ENCODE results near the gene CCDC71.

Gene CCDC71

GRCh38 chr3:49166752-49167556, 823 bp upstream of the CCDC71 start:
- DNase-seq: no peak

- no peak for DNase-seq
Measured at GRCh38 chr3:49164983-49165720, 979 bp downstream of the CCDC71 start.

- DNase-seq: no peak
Measured at GRCh38 chr3:49163609-49164008, 2.5 kb downstream of the CCDC71 start.

- no peak for DNase-seq
Measured at GRCh38 chr3:49162751-49163419, 3.2 kb downstream of the CCDC71 start.

- no peak for DNase-seq
Measured at GRCh38 chr3:49161808-49162530, 4.2 kb downstream of the CCDC71 start.

- DNase-seq: no peak
Measured at GRCh38 chr3:49161197-49161596, 4.9 kb downstream of the CCDC71 start.

GRCh38 chr3:49158792-49159191, 7.3 kb downstream of the CCDC71 start:
- no peak for DNase-seq

- DNase-seq: peak; percentile 73
Measured at GRCh38 chr3:49158103-49158709, 7.9 kb downstream of the CCDC71 start.

GRCh38 chr3:49157289-49157688, 8.8 kb downstream of the CCDC71 start:
- DNase-seq: no peak

GRCh38 chr3:49153349-49153912, 12.7 kb downstream of the CCDC71 start:
- no peak for DNase-seq

GRCh38 chr3:49151610-49152009, 14.5 kb downstream of the CCDC71 start:
- no peak for DNase-seq

- DNase-seq: no peak
Measured at GRCh38 chr3:49148159-49148558, 18.0 kb downstream of the CCDC71 start.

GRCh38 chr3:49140080-49140479, 26.1 kb downstream of the CCDC71 start:
- no peak for DNase-seq

GRCh38 chr3:49135499-49135898, 30.6 kb downstream of the CCDC71 start:
- no peak for DNase-seq

- DNase-seq: no peak
Measured at GRCh38 chr3:49134471-49135265, 31.5 kb downstream of the CCDC71 start.

- no peak for DNase-seq
Measured at GRCh38 chr3:49133226-49133951, 32.7 kb downstream of the CCDC71 start.

GRCh38 chr3:49132437-49133225, 33.5 kb downstream of the CCDC71 start, which contains the start of gene LAMB2:
TSS of gene LAMB2 (minus strand) at chr3:49133050. CDS start at chr3:49132867, 183 bp downstream.
- DNase-seq: no peak

- no peak for DNase-seq
Measured at GRCh38 chr3:49132073-49132436, 34.1 kb downstream of the CCDC71 start.

GRCh38 chr3:49131576-49131975, 34.6 kb downstream of the CCDC71 start:
- DNase-seq: no peak

GRCh38 chr3:49131040-49131439, 35.1 kb downstream of the CCDC71 start:
- DNase-seq: no peak
